ENCODE measurements around the gene DDIT4.

The DDIT4 gene

DNA sequence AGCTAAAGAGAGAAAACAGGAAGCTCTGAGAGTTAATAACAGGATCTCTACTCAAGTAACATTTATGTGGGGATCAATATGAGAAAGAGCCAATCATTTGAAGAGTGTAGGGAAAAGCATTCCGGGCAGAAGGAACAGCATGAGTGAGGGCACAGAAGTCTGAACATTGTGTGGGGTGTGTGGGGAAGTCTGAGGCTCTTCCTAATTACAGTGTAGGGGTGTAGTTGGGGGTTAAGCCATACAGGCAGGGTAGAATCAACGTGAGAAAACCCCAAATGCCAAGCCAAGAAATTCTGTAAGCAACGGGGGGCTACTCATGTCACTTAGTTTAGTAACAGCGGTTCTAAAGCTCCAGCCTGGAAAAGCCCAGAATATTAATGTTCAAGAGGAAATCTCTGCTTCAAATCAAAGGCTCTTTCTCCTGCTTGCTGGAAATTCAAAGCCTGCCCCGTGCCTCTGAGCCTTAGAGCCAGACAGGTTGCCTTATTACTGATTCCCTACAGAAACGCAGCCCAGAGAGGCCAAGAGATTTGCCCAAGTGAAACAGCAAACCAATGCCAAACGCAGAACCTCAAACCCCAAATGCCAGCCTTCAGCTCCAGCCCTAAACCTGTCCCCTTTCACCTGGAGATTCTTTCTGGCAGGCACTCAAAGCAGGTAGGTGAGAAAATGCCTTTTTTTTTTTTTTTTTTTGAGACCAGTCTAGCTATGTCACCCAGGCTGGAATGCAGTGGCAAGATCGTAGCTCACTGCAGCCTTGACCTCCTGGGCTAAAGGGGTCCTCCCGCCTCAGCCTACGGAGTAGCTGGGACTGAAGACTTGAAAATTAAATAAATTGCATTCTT, 44.9 kb downstream of the DDIT4 start:
- no peak for DNase-seq

- peak; percentile 55 for DNase-seq
These were observed 45.9 kb downstream of the DDIT4 start for GRCh38 chr10:72319416-72320254.

DNA sequence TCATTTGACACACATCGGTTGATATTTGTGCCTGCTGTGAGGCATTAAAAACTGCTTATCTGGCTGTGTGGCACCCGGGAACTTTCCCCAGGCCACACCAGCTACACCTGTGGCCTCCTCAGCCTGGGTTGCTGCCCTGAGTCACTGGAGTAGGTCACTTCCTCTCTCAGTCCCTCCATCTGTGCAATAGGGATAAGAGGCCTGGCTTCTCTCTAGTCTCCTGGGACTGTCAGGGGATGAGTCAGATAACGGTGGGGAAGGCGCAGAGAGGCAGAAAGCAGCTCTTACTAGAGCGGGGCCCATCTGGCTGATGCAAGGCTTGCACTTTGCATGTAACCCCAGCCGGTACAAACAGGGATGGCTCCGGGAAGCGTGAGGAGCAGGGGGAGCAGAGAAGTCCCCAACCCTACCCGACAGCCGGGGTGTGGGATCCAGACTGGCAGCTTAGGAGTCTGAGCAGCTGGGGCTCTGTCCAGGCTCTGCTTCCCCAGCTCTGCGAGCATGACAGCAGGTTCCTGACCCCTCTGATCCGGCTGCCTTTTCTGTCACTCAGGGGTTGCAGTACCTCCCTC, 47.0 kb downstream of the DDIT4 start:
- DNase-seq: peak; percentile 17

DNA sequence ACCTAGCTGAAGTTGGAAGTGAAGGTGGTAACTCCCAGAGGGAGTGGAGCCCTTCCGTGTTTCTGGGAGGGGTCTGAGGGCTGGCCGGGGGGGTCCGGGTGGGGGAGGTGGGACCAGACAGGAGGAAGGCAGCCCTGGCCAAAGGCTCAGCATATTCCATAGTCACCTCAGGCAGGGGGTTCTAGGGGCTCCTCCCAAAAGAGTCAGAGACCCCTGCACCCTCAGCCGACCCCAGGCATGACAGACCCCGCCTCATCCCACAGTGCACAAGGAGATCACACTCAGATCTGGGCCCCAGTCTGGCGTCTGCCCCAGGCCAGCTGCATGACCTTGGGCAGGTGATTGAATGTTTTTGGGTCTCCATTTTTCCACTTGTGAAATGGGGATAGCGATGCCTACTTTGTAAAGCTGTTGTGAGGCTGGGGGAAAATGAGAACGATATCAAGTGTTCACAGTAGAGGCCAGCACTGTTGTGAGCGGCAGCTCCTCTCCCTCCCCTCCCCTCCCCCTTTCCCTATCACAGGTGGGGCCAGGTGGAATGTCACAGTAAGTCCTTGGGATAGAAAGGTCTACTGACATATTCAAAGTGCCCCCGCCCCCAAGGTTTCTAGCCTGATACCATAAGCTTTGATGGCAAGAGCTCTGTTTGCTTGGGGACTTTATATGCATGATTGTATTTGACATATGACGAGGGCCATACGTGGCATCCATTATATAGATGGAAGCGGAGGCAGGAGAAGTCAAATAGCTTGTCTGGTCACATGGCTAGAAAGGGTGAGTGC, 47.7 kb downstream of the DDIT4 start:
- DNase-seq: no peak

DNA sequence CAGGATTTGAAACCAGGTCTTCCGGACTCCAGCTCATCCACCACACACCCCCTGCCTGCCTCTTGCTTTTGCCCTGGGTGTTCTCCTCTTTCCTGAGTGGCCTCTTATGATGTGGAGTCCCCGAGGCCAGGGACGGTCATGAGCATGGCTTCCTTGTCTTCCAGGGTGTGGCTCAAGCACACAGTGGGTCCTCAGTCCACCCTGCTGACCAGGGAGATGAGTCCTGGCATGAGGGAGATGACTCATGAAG, 48.2 kb downstream of the DDIT4 start:
- no peak for DNase-seq

GRCh38 chr10:72322280-72323058, 48.7 kb downstream of the DDIT4 start:
- DNase-seq: no peak

DNA sequence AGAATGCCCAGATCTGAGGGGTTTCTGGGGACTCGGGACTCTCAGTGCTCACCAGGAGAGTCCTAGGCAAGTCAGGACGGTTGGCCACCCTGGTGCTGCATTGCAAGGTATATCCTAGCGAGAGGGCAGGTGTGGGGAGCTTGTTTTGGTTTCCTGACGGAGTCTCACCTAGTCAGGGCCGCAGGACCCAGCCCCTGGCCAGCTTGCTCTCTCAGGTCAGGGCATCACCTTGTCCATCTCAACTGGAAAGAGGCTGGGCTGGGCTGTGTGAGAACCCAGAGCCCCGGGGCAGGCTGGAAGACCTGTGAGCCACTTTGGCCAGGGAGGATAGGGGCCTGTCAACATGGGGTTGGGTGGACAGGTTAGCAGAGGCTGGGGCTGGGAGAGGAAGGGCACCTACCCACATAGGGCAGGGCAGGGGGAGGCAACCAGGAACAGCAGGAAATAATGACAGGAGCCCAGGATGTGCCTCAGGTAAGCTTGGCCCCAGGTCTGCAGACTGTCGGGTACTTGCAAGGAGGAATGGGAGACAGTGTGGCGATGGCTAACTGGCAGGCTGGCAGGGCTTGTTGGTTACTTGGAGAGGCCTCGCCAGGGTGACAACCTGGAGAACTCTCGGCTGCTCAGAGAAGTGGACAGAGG, 49.5 kb downstream of the DDIT4 start:
- DNase-seq: no peak

DNA sequence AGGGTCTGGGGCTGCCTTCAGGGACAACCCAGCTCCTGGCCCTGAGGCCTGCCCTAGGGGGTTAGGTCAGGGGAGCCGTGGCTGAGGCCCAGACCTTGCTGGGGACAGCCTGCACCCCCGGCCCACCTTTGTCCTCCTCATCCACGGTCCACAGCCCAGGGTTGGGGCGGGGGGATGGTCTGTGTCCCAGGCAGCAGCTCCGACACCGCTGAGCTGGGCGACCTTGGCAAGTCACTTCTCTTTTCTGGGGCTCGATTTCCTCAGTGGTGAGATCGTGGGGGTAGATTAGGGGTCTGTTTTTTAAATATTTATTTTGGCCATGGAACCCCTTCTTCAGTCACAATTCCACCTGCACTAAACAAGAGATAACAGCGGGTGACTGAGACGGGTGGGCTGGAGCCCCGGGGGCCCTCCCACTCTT, 50.1 kb downstream of the DDIT4 start:
- DNase-seq: no peak

Data from DMS79 treated with DMSO at 0.1 percent for 48 hours (cell line).